PC-9 (cell line): Measurements from ENCODE around the gene ETV4.

ENCODE experiments used
- EZH2 ChIP-seq: fragments of 200-600 bp; sonication (generic); IDR thresholded peaks from 2 replicates; pipeline ENCODE4 v1.8.0; 2017; ENCODE audit warnings: antibody characterized with exemption, low read depth
- TF ChIP-seq, protein P1 (sequence below): fragments of 200-600 bp; sonication (generic); conservative IDR thresholded peaks from 2 replicates; pipeline ENCODE4 v1.6.1; 2017; ENCODE audit warnings: mixed run types, antibody characterized with exemption, mild to moderate bottlenecking, moderate library complexity

DNA sequence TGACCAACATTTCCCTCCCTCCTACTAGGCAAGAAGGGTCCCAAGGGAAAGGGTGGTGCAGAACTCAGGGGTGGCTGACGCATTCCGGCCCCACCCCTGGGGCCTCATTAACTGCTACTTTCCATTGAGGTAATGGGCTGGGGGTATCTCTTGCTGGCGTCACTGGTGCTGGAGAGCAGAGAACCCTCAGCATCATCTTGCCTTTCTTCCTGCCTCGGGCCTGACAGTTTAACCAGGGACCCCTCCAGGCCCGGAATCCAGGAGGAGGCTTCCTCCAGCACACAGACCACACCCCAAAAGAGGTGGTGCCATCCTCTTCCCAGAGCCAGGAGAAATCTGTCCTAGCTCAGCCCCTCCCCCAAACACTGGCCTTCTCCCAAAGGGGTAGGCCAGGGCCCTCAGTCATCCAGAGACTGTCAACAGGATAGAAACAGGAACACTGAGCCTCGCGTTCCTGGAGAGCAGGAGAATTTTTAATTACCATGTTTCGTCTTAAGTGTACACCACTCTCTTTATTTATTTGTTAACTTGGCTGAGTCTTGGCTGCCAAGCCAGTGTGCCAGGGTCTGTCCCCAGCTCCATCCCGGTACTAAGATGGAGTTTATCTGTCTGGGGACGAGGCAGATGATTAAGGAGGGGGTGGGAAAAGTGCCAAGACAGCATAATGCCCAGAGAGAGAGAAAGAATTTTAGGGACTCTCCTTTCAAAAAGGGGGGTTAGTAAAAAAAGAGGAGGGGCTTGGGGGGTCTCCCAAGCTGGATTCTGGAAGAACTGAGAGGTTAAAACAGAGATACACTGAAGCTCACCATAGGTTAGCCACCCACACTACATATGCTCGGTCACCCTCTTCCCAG, 5.1 kb downstream of the ETV4 start:
- TF ChIP-seq, protein P1, sequence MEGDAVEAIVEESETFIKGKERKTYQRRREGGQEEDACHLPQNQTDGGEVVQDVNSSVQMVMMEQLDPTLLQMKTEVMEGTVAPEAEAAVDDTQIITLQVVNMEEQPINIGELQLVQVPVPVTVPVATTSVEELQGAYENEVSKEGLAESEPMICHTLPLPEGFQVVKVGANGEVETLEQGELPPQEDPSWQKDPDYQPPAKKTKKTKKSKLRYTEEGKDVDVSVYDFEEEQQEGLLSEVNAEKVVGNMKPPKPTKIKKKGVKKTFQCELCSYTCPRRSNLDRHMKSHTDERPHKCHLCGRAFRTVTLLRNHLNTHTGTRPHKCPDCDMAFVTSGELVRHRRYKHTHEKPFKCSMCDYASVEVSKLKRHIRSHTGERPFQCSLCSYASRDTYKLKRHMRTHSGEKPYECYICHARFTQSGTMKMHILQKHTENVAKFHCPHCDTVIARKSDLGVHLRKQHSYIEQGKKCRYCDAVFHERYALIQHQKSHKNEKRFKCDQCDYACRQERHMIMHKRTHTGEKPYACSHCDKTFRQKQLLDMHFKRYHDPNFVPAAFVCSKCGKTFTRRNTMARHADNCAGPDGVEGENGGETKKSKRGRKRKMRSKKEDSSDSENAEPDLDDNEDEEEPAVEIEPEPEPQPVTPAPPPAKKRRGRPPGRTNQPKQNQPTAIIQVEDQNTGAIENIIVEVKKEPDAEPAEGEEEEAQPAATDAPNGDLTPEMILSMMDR = no peak
- no peak for TF ChIP-seq EZH2
